HFF-Myc (cell line): ENCODE measurements around the gene SRC.

Source experiments
- DNase-seq: peaks from one replicate; pipeline ENCODE4 v3.0.0-alpha.2; 2011; ENCODE audit warnings: low read depth; ENCODE audit errors: extremely low read depth
- H3K4me3 ChIP-seq: replicated peaks from 2 replicates; pipeline ENCODE4 v1.5.1; 2011; ENCODE audit warnings: low read depth, mild to moderate bottlenecking, control low read depth, low read length
- CTCF ChIP-seq: IDR thresholded peaks from 2 replicates; pipeline ENCODE4 v1.5.1; 2012; ENCODE audit warnings: mild to moderate bottlenecking, low read depth, low read length, control low read depth; ENCODE audit errors: missing control alignments

Gene SRC

GRCh38 chr20:37438464-37439222 is 92.7 kb downstream of the SRC start:
- TF ChIP-seq CTCF = no peak

DNA sequence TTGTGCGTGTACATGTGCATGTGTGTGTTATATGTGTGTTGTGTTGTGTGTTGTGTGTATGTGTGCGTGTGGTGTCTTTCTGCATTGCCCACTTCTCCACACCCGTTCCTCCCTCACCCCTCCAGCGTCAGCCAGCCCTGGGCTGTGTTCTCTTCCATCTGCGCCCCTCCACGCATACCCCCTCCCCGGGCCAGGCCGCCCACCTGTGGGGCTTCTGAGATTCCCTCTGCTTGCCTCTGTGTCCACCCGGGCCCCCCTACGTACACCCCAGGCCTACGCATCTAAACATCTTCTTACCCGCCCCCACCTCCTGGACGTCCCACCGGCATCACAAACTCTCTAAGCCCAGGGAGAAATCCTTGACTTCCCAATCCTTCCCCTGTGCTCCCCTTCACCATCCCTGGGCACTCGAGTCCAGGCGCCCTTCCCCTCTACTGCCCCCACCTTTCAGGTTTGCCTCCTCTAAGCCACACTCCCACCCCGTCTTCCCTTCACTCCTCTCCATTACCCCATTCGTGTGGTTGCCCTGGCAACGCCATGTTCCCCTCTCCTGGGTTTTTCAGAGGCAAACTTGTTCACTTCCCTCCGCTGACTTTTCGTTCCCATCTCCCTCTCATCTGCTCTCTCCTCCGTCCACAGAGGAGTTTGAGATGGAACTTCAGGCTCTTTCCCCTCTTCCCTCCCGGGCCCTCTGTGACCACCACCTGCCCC is 93.4 kb downstream of the SRC start:
- no peak for DNase-seq
- H3K4me3 ChIP-seq = no peak overlapping the region
- no peak for TF ChIP-seq CTCF

More at GRCh38 chr20:37438464-37439222, 92.7 kb downstream of the SRC start:
- H3K4me3 ChIP-seq = no peak overlapping the region
- no peak for DNase-seq

GRCh38 chr20:37441023-37441422 is 95.1 kb downstream of the SRC start:
- H3K4me3 ChIP-seq = no peak overlapping the region
- TF ChIP-seq CTCF = no peak
- no peak for DNase-seq

DNA sequence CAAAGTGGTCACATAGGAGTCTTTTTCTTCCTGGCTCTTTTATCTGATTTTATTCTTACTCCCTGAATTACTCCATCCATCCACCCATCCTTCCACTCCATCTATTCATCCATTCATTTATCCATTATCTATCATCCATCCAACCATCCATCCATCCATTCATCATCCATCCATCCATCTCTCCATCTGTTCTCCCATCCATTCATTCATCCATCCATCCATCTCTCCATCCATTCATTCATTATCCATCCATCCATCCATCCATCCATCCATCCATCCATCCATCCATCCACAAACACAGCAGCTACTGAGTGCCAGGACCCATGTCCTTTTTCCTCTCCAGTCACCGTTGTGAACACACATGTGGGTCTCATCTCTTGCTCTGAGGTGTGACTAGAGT is 96.6 kb downstream of the SRC start:
- TF ChIP-seq CTCF = no peak
- no peak overlapping the region for H3K4me3 ChIP-seq
- no peak for DNase-seq

DNA sequence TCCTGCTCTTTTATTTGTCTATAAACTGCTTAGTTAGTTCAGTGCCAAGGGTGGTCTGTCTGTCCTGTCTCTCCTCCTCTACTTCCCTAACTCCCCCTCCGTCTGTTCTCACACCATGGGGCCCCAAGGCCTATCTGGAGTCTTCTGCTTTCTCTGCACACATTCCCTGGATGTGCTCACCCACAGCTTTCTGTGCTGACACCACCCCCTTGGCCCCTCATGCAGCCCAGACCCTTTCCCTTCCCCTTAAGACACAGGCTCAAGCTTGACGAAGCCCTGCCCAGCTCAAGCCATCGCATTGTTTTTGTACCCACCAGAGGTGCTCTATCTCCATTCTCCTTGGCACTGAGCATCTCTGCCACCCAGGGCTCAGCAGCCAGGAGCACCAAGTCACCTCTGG is 97.0 kb downstream of the SRC start:
- no peak for DNase-seq
- no peak for TF ChIP-seq CTCF
- no peak overlapping the region for H3K4me3 ChIP-seq

DNA sequence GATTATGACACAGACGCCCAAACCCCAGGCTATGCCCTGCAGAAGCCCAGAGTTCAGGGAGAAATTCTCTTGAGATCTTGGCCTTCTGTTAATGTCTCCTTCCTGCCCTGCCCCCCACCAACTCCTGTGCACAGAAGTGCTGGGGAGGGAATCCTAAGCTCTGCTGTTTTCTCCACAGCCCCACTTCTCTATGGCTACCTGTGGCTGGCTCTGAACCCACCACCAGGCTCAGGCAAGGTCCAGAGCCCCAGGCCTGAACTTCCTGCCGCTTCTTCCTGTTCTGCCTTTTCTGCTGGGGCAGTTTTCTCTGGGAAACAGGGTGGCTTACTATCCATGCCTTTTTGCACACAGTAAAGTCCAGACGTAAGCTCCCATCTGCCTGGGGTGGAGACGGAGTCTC is 97.7 kb downstream of the SRC start:
- H3K4me3 ChIP-seq = no peak overlapping the region
- TF ChIP-seq CTCF = no peak
- no peak for DNase-seq
